ENCODE results near the gene ST8SIA3.
"Not testable (repeated sequence)": the region's sequence is repeated elsewhere in the genome, so short reads cannot be mapped to it uniquely, and the experiment has no call there.

The ST8SIA3 gene

DNA sequence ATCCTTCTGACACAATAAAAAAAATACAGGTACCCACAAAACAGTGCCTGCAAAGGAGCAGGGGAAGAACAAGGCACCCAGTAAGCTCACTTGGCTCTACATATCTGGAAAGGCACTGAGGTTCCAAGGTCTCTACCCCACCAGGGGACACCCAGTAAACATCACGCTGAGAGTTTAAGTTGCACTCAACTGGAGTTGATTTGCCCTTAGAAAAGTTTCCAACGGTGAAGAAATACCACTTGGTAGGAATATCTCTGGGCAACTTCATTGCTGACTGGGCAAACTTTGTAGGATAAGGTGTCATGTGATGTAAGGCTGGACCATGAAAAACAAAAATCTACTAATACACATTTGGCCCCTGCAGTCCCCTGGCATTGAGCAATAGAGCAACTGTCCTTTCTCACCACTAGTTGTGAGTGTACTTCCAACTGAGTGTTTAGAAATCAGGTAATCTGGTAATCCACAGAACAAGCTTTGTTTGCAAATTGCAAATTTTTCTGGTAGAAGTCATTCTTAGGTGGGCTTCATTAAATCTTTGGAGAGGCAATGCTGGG, 14.2 kb downstream of the ST8SIA3 start:
- DNase-seq = no peak

DNA sequence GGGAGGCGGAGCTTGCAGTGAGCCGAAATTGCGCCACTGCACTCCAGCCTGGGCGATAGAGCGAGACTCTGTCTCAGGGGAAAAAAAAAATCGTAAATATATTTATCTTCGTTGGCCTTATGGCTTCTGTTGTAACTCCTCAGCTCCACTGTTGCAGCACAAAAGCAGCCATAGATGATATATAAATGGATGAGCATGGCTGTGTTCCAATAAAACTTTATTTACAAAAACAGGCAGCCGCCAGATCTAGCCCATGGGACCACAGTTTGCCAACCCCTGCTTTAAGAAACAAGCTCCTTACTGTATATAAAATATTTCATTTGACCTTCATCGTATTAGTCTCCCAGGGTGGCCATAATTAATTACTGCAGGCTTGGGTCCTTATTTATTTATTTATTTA, 20.1 kb downstream of the ST8SIA3 start:
- no peak for DNase-seq

DNA sequence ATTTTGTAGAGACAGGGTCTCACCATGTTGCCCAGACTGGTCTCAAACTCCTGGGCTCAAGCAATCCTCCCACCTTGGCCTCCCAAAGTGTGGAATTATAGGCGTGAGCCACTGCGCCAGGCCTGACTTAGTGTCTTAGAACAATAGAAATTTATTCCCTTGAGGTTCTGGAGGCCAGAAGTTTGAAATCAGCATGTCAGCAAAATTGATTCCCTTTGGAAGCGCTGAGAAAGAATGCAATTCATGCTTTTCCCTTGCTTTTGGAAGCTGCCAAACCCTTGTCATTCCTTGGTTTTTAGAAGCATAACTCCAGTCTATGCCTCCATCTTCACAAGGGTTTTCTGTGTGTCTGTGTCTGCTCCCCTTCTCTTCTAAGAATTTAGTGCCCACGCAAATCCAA, 20.7 kb downstream of the ST8SIA3 start:
- DNase-seq = no peak

DNA sequence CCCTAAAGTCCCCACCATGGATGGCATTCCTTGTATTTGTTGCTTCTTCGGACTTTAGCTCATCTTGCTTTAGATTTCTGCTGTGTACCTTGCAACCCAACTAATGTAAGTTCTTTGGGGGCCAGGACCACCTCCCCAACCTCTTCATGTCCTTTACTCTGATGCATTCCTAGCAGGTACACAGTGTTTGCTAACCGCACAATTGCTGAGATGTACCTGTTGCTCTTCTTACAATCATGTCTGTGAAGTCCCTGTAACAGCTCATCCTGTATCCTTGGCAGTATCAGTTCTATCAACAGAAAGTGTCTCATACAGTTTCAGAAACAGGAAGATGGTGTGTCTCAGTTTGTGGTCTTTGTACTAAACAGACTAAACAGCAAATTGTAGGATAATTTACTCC, 24.1 kb downstream of the ST8SIA3 start:
- DNase-seq = no peak

DNA sequence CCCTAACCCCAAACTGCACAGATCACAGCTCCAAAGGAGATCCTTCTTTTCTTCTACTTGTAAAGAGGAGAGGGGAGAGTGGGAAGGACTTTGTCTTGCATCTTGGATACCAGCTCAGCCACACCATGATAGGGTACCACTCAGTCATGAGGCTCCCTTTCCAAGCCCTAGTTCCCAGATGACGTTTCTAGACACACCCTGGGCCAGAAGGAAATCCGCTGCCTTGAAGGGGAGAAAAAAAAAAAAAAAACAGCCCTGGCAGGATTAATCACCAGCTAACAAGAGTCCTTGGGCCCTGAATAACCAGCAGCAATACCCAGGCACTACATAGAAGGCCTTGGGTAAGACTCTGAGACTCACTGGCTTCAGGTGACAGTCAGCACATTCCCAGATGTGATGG, 36.9 kb downstream of the ST8SIA3 start:
- no peak for DNase-seq

DNA sequence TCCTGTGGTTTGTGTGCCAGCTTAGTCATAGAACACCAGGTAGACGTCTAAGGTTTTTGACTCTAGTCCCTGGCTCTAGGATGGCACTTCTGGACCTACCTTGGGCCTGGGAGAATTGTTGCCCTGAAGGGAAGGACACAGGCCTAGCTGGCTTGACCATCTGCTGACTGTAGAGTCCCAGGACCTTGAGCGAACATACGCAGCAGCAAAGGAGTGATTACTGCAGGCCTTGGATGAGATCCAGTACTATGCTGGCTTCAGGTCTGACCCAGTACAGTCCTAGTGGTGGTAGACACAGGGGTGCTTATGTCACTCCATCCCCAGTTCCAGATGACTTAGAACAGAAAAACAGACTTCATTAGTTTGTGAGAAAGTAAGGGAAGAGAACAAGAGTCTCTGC, 37.7 kb downstream of the ST8SIA3 start:
- DNase-seq = no peak

DNA sequence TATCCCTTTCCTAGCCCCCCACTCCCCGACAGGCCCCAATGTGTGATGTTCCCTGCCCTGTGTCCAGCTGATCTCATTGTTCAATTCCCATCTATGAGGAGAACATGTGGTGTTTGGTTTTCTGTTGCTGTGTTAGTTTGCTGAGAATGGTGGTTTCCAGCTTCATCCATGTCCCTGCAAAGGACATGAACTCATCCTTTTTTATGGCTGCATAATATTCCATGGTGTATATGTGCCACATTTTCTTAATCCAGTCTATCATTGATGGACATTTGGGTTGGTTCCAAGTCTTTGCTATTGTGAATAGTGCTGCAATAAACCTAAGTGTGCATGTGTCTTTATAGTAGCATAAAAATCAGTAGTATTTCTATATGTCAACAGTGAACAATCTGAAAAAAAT, 42.4 kb downstream of the ST8SIA3 start:
- DNase-seq = not testable (repeated sequence)

DNA sequence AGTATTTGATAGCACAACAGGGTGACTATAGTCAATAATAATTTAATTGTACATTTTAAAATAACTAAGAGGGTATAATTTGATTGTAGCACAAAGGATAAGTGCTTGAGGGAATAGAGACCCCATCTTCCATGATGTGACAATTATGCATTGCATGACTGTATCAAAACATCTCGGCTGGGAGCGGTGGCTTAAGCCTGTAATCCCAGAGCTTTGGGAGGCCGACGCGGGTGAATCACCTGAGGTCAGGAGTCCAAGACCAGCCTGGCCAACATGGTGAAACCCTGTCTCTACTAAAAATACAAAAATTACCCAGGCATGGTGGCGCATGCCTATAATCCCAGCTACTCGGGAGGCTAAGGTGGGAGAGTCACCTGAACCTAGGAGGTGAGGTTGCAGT, 44.5 kb downstream of the ST8SIA3 start:
- not testable (repeated sequence) for DNase-seq

DNA sequence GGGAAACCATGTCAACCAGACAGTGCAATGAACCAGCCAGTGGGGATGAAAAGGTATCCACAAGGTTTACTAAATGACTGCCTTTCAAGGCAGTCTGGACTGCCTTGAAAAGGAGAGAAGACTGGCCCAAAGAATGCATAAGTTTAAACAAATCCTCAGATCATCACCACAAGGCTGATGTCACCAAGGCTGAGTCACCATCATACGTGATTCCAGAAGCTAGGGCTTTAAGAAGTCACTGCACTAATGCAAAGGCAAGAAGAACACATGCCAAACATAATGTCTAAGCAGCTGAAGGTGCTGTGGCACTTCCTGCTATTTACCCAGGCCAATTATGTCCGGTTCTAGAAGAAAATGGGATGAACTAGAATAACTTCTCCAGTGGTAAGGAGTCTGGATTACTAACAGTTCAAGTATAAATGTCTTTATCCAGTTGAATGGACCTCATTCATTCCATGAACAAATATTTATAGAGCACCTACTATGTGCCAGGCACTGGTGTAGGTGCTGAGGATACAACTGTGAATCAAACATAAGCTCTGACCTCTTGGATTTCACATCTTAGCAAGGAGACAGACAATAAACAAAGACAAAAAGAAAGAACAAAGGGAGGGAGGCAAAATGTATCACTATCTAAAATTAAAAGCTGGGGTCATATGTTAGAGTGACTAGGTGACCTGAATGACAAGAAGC, 45.2 kb downstream of the ST8SIA3 start:
- DNase-seq = no peak

DNA sequence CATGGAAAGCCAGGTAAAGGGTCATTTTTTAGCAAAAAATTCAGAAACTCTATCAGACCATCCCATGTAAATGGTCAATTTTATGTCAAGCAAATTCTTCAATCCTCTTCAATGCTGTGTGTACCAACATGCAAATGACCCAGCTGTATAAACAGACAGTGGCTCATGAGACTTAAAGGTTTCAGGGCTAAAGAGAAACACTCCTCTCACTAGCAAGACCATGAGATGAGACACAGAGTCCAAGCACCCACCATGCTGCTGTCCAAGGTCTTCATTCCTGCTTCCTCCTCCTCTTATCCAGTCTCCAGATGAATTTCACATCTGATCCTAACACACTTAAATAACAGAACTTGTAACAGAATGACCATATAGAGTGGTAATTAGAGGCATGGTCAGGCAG, 52.0 kb downstream of the ST8SIA3 start:
- no peak for DNase-seq

DNA sequence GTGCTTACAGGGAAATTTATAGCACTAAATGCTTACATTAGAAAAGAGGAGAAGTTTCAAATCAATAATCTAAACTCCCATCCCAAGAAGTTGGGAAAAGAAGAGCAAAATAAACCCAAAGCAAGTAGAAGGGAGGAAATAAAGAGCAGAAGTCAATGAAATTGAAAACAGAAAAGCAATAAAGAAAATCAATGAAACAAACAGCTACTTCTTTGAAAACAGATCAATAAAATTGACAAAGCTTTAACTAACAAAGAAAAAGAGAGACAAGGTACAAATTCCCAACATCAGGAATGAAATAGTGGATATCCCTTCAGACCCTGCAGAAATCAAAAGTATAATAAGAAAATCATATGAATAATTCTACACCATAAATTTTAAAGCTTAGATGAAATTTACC, 57.3 kb downstream of the ST8SIA3 start:
- DNase-seq = no peak

DNA sequence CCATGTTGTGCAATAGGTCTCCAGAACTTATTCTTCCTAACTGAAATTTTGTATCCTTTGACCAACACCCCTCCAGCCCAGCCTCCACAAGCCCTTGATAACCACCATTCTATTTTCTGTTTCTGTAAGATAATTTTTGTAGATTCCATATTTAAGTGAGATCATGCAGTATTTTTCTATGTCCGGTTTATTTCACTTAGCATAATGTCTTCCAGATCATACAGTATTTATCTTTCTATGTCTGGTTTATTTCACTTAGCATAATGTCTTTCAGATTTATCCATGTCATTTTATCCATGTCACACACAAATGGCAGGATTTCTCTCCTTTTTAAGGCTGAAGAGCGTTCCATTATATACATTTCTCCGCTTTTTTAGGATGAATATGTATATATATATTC, 58.4 kb downstream of the ST8SIA3 start:
- DNase-seq = no peak

DNA sequence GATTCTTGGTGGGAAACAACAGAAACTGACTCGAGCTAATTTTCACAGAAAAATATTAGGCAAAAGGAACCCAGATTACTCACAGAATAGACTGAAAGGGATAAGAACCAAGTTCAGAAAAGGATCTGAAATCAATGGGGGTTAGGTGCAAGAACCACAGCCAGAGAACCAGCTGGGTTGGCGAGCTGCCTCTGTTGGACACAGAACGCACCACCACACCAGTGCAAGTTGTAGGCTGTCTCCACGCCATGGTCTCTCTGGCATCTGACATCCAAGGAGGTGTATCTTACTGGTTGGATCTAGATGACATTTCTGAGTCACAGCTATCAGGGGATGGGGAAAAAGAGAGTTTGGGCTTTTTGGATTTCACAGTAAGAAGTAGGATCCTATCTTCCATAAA, 64.2 kb downstream of the ST8SIA3 start:
- DNase-seq = no peak

All from stimulated activated CD4-positive, alpha-beta T cell treated with anti-CD3 and anti-CD28 coated beads, Interleukin-1b, Interleukin-23, amount 100 ng/mL, for 48 hours (primary cell).